Endothelial cell (in vitro differentiated cells): ENCODE results near the gene BCL7A. TPM values are rescaled to one million over a fixed set of nuclear protein-coding genes. Genes with fewer than 3 reads are reported as not detected.

Experiments
- DNase-seq: peaks from one replicate; pipeline ENCODE4 v3.0.0; 2021; ENCODE audit warnings: low spot score
- H3K27ac Mint-ChIP-seq: one replicate; pipeline ENCODE4 v1.8.0; 2021; ENCODE audit warnings: mixed read lengths, inconsistent platforms; ENCODE audit not compliant: unreplicated experiment
- H3K27me3 Mint-ChIP-seq: one replicate; pipeline ENCODE4 v1.8.0; 2021; ENCODE audit warnings: mild to moderate bottlenecking, moderate library complexity, mixed read lengths, inconsistent platforms; ENCODE audit not compliant: unreplicated experiment
- H3K36me3 Mint-ChIP-seq: one replicate; pipeline ENCODE4 v1.8.0; 2021; ENCODE audit warnings: mild to moderate bottlenecking, low read depth, mixed read lengths, inconsistent platforms; ENCODE audit not compliant: unreplicated experiment
- H3K4me1 Mint-ChIP-seq: one replicate; pipeline ENCODE4 v1.8.0; 2021; ENCODE audit warnings: mild to moderate bottlenecking, mixed read lengths, inconsistent platforms; ENCODE audit not compliant: unreplicated experiment
- H3K4me3 Mint-ChIP-seq: one replicate; pipeline ENCODE4 v1.8.0; 2021; ENCODE audit warnings: mild to moderate bottlenecking, mixed read lengths, inconsistent platforms; ENCODE audit not compliant: unreplicated experiment
- H3K9me3 Mint-ChIP-seq: one replicate; pipeline ENCODE4 v1.8.0; 2021; ENCODE audit warnings: mixed read lengths, inconsistent platforms; ENCODE audit not compliant: unreplicated experiment
- total RNA-seq: library from RNA; stranded (reverse); fragmentation: NEBNext Ultra II Directional; extraction: Animal tissue kit (Norgen Biotek cat#: 25700); gene quantifications from one replicate; pipeline ENCODE4 v1.2.1, GENCODE V29; 2021; ENCODE audit not compliant: unreplicated experiment
- TF ChIP-seq, protein P1 (sequence below): fragments of 200-600 bp; sonication (generic); IDR thresholded peaks from one replicate; pipeline ENCODE4 v1.5.0; 2021; ENCODE audit warnings: antibody characterized with exemption; ENCODE audit not compliant: unreplicated experiment

Gene BCL7A
- total RNA-seq, 1 donor from 2014 or later, result 6.2 TPM

DNA sequence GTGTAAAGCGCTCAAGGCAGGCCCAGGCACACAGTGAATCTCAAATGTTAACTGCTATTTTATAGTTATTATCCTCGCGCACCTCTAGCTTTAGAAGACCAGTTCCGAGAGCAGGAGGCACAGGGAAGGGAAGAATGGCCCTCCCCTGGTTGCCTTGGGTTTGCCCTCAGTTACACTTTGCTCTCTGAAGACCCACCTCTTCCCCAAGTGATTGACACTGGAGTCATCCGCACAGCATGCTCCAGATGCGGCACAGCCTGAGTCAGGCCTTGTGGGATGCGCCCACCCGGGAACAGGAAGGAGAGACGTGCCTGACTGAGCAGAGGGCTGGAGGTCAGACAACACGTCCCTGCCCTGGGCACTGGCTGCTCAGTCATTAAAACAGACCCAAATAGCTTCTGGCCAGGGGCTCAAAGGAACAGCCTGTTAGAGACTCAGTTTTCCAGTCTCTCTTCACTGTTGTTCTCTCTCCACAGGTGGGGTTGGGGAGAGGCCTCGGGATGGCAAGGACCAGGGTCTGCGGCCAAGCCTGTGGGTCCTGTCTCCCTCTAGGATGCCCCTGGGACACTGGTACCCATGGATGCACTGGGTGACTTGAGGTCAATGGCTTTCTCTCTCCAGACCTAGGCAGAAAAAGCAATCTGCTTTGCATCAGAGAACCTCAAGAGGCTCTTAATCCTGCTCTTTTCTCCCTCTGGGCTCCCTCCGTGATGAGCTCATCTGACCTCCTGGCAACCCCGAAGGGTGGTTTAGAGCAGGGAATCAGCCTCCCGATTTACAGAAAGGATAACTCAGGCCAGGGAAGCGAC lies 43.3 kb downstream of the BCL7A start:
- DNase-seq, result peak; percentile 26
- H3K4me3 Mint-ChIP-seq, result no peak overlapping the region
- TF ChIP-seq, protein P1, sequence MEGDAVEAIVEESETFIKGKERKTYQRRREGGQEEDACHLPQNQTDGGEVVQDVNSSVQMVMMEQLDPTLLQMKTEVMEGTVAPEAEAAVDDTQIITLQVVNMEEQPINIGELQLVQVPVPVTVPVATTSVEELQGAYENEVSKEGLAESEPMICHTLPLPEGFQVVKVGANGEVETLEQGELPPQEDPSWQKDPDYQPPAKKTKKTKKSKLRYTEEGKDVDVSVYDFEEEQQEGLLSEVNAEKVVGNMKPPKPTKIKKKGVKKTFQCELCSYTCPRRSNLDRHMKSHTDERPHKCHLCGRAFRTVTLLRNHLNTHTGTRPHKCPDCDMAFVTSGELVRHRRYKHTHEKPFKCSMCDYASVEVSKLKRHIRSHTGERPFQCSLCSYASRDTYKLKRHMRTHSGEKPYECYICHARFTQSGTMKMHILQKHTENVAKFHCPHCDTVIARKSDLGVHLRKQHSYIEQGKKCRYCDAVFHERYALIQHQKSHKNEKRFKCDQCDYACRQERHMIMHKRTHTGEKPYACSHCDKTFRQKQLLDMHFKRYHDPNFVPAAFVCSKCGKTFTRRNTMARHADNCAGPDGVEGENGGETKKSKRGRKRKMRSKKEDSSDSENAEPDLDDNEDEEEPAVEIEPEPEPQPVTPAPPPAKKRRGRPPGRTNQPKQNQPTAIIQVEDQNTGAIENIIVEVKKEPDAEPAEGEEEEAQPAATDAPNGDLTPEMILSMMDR, result no peak
- peaks cover 3% of the 10 kb centered on the region for H3K27me3 Mint-ChIP-seq
- no peak overlapping the region for H3K27ac Mint-ChIP-seq
- H3K9me3 Mint-ChIP-seq, result no peaks in the 10 kb centered on the region
- no peaks in the 10 kb centered on the region for H3K36me3 Mint-ChIP-seq
- peaks cover 28% of the 10 kb centered on the region for H3K4me1 Mint-ChIP-seq

DNA sequence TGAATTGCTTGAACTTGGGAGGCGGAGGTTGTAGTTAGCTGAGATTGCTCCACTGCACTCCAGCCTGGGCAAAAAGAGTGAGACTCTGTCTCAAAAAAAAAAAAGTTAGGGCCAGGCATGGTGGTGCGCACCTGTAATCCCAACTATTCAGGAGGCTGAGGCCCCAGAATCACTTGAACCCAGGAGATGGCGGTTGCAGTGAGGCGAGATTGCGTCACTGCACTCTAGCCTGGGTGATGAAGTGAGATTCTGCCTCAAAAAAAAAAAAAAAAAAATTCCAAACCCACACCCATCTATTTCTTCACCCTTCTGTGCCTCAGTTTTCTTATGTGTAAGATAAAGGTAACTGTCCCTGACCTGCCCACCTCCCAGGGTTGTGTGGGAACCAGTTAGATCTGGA lies 45.9 kb downstream of the BCL7A start:
- DNase-seq, result no peak
- no peaks in the 10 kb centered on the region for H3K9me3 Mint-ChIP-seq
- no peak overlapping the region for H3K27ac Mint-ChIP-seq
- H3K36me3 Mint-ChIP-seq, result no peaks in the 10 kb centered on the region
- no peak overlapping the region for H3K4me3 Mint-ChIP-seq
- H3K27me3 Mint-ChIP-seq, result peaks cover 3% of the 10 kb centered on the region
- TF ChIP-seq, protein P1, result no peak
- H3K4me1 Mint-ChIP-seq, result peaks cover 22% of the 10 kb centered on the region

DNA sequence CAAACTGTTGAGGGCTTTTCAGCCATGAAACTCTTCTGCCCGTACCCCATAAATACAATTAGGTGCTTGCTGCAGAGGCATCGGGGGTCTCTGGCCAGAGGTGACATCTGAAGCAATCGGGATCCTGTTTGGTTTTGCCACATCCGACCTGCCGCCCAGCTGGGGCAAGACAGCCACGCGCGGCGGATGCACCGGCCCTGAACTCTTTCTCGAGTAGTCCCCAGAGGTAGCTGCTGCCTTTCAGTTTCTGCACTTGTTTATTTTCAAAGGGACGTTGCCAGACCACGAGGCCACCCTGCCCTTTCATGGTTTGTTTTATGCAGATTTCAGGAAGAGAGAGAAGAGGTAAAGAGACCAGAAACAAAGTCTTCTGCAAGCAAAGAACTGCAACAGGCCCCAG lies 46.3 kb downstream of the BCL7A start:
- Mint-ChIP-seq H3K27ac (no peak overlapping the region), H3K9me3 (no peaks in the 10 kb centered on the region), H3K4me1 (peaks cover 18% of the 10 kb centered on the region), H3K4me3 (no peak overlapping the region), H3K27me3 (peaks cover 3% of the 10 kb centered on the region), H3K36me3 (no peaks in the 10 kb centered on the region)
- no peak for DNase-seq
- TF ChIP-seq, protein P1, result no peak

DNA sequence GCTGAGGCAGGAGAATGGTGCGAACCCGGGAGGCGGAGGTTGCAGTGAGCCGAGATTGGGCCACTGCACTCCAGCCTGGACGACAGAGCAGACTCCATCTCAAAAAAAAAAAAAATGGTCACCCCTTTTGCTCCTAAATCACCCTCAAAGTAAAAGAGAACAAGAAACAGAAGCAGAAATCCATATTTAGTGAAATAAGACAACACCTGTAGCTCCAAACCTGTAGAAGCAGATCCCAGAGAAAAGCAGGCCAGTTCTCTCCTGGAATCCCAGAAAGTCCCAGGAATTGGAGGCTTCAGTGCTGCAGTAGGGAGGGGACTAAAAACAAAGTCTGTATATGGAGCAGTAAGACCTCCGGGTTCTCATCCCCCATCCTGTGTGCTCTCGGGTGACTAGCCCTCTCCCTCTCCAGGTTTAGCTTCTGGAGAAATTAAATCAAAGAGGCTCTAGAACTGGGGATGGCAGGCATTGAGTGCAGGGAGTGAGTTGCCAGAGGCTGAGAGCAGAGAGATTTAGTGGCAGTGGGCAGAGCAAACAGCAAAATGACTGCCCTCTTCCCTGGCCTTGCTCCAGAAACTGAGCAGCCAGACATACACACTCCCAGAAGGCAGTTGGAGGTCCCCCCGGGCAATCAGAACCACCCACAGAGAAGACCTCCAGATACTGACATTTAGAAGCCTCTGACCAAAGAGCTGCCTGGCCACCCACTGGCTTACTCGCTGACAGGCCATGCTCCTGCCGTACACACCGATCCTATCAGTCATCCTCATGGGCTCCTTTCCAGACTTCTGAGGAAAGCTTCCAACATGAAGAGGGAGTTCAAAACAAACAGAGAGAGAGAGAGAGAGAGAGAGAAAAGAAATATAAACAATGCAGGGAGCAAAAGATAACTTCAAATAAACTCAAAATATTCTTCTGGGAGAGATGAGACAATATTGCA lies 50.6 kb downstream of the BCL7A start:
- H3K27ac Mint-ChIP-seq, result no peak overlapping the region
- H3K27me3 Mint-ChIP-seq, result no peaks in the 10 kb centered on the region
- TF ChIP-seq, protein P1, result no peak
- H3K4me3 Mint-ChIP-seq, result no peak overlapping the region
- H3K9me3 Mint-ChIP-seq, result no peaks in the 10 kb centered on the region
- no peaks in the 10 kb centered on the region for H3K36me3 Mint-ChIP-seq
- no peaks in the 10 kb centered on the region for H3K4me1 Mint-ChIP-seq
- DNase-seq, result no peak
